H1 (cell line): ENCODE measurements around the gene GPR34.

Experiments
- CTCF ChIP-seq, 3 experiments: IDR thresholded peaks; 1 replicate in 2 of 3; 2 replicates in 1 of 3; pipeline versions ENCODE4 v1.5.1 to v1.6.1; 2011; ENCODE audit warnings: low read length in 3 of 3, mild to moderate bottlenecking in 3 of 3, inconsistent platforms in 2 of 3, low read depth in 1 of 3, moderate library complexity in 1 of 3; ENCODE audit not compliant: insufficient read depth in 1 of 3; ENCODE audit errors: control extremely low read depth in 1 of 3
- EZH2 ChIP-seq: fragments of 200-600 bp; sonication (generic); IDR thresholded peaks from 2 replicates; pipeline ENCODE4 v1.7.1; 2012; ENCODE audit warnings: low read depth, mild to moderate bottlenecking, moderate library complexity, low read length, inconsistent platforms; ENCODE audit not compliant: severe bottlenecking
- MAX ChIP-seq: IDR thresholded peaks from 2 replicates; pipeline ENCODE4 v1.6.1; 2012; ENCODE audit warnings: inconsistent platforms
- RAD21 ChIP-seq, 2 experiments: IDR thresholded peaks in 1 of 2; conservative IDR thresholded peaks in 1 of 2; 2 replicates each; pipeline ENCODE4 v1.6.1; 2011; ENCODE audit warnings: low read depth in 2 of 2, low read length in 2 of 2, improper control_type of control experiment in 1 of 2, inconsistent platforms in 1 of 2, mild to moderate bottlenecking in 1 of 2, moderate library complexity in 1 of 2
- SP1 ChIP-seq: IDR thresholded peaks from 2 replicates; pipeline ENCODE4 v1.6.1; 2011; ENCODE audit warnings: low read depth, low read length
- TAF1 ChIP-seq: IDR thresholded peaks from 2 replicates; pipeline ENCODE4 v1.6.1; 2011; ENCODE audit warnings: mild to moderate bottlenecking, low read depth, low read length
- TF ChIP-seq, protein P1 (sequence below): IDR thresholded peaks from 2 replicates; pipeline ENCODE4 v1.6.1; 2011; ENCODE audit warnings: low read depth, mild to moderate bottlenecking, low read length; ENCODE audit not compliant: insufficient read depth

DNA sequence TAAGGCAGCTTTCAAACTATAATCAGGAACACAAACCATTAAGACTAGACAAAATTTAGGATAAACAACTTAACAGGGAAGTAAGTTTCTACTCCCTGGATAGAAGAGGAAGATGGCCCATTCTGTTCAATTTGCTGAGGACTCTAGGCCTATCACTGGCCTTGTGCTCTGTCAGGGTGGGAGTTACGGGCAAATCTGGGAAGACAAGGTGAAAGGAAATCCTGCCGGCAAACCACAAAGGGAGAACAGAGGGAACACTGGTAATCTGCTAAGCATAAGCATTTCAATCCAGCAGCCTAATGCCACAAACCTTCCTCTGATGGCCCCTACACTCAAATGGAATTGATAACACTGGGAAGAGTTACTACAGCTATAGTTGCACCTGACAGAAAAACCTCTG lies 43.5 kb downstream of the GPR34 start:
- no peak for TF ChIP-seq TAF1
- TF ChIP-seq EZH2, result no peak
- TF ChIP-seq MAX, result no peak
- no peak for TF ChIP-seq RAD21 (IDR thresholded peaks at IDR 0.05 in 1 of 2, conservative IDR thresholded peaks at IDR 0.05 in 1 of 2; ENCODE audit: low read depth in 2 of 2, low read length in 2 of 2)
- TF ChIP-seq SP1, result no peak
- no peak for TF ChIP-seq CTCF (IDR thresholded peaks at IDR 0.05; ENCODE audit: control extremely low read depth in 1 of 3, insufficient read depth in 1 of 3, low read depth in 1 of 3, low read length in 3 of 3)
- TF ChIP-seq, protein P1, sequence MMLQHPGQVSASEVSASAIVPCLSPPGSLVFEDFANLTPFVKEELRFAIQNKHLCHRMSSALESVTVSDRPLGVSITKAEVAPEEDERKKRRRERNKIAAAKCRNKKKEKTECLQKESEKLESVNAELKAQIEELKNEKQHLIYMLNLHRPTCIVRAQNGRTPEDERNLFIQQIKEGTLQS, result no peak
